Omental fat pad (tissue), 4 donors: ENCODE measurements around the gene MTG1. TPM values are rescaled to one million over a fixed set of nuclear protein-coding genes. Genes with fewer than 3 reads are reported as not detected.

Experiments used
- ATAC-seq: fragments of 150-250 bp; one replicate; pipeline ENCODE4 v1.9.1; 2016; ENCODE audit warnings: mild to moderate bottlenecking, moderate library complexity; ENCODE audit not compliant: low FRiP score
- DNase-seq: peaks from one replicate; pipeline ENCODE4 v3.0.0-alpha.2; 2019; ENCODE audit warnings: low spot score
- total RNA-seq, 4 donors: library from RNA; depleted of rRNA; stranded (reverse); fragments of >200 nt; gene quantifications; one replicate each; pipeline ENCODE4 v1.1.0, GENCODE V29; 2016
- TF ChIP-seq, protein P1 (sequence below), 3 donors: fragments of 450-650 bp; IDR thresholded peaks; one replicate each; pipeline ENCODE4 v1.5.1; 2016 to 2017; ENCODE audit warnings: antibody characterized with exemption in 3 of 3, mild to moderate bottlenecking in 3 of 3, moderate library complexity in 2 of 3

MTG1 gene
- total RNA-seq, 4 donors from 2014 or later, result 14.6 to 30.9 (median 21.3) TPM

GRCh38 chr10:133461841-133462240, 67.9 kb downstream of the MTG1 start:
- DNase-seq, result no peak
- no peak for ATAC-seq
- TF ChIP-seq, protein P1, sequence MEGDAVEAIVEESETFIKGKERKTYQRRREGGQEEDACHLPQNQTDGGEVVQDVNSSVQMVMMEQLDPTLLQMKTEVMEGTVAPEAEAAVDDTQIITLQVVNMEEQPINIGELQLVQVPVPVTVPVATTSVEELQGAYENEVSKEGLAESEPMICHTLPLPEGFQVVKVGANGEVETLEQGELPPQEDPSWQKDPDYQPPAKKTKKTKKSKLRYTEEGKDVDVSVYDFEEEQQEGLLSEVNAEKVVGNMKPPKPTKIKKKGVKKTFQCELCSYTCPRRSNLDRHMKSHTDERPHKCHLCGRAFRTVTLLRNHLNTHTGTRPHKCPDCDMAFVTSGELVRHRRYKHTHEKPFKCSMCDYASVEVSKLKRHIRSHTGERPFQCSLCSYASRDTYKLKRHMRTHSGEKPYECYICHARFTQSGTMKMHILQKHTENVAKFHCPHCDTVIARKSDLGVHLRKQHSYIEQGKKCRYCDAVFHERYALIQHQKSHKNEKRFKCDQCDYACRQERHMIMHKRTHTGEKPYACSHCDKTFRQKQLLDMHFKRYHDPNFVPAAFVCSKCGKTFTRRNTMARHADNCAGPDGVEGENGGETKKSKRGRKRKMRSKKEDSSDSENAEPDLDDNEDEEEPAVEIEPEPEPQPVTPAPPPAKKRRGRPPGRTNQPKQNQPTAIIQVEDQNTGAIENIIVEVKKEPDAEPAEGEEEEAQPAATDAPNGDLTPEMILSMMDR (IDR thresholded peaks at IDR 0.05), result no peak

GRCh38 chr10:133462512-133463305, 68.8 kb downstream of the MTG1 start:
- no peak for DNase-seq
- TF ChIP-seq, protein P1 (IDR thresholded peaks at IDR 0.05), result no peak
- ATAC-seq, result no peak

- ATAC-seq (no peak), DNase-seq (peak; percentile 12)
- TF ChIP-seq, protein P1 (IDR thresholded peaks at IDR 0.05), result no peak
Observed at GRCh38 chr10:133464582-133465031, 70.7 kb downstream of the MTG1 start.

DNA sequence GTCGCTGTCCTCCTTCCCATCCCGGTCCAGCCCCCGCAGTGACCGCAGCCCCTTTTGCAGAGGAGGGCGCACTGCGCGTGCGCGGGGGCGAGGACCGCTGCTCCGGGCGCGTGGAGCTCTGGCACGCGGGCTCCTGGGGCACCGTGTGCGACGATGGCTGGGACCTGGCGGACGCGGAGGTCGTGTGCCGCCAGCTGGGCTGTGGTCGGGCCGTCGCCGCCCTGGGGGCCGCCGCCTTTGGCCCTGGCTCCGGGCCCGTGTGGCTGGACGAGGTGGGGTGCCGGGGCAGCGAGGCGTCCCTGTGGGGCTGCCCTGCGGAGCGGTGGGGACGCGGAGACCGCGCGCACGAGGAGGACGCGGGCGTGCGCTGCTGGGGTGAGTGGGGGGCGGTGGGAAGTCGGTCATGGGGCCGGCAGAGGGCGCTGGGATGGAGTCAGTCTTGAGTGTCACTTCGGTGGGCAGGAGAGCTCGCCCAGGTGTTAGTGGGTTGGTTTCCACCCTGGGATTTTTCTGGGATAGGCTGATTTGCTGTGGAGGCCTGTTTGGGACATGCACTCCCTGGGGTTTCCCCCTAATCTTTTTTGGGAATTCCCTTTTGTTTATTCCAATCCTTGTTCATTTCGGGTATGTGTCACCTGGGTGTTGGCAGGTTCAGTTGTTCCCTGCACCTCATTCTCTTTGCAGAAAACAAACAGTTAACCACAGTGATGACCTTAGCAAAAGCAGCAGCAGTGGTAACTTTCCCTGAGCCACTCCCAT, 71.4 kb downstream of the MTG1 start:
- no peak for DNase-seq
- TF ChIP-seq, protein P1 (IDR thresholded peaks at IDR 0.05), result no peak
- ATAC-seq, result no peak

DNA sequence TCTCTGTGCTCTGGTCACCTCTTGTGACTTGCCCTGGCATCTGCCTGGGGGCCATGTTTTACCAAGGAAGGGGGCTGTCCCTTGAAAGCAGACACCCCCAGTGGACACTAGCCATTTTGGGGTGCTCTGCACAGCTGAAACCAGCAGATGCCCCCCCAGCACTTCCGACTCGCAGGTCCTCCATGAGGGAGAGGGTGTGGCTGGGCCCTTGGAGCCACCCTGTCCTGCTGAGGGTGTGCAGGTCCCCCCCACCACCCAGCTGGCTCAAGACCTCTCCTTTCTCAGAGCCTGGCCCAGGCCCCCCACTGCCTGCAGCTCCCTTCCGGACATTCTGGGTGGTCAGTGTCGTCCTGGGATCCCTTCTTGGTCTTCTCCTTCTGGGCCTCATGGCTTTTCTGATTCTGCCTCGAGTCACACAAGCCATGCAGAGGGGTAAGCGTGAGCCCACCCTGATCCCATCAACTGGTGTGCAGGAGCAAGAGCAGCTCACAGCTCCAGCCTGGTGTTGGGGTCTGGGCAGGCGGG, 72.1 kb downstream of the MTG1 start:
- TF ChIP-seq, protein P1 (IDR thresholded peaks at IDR 0.05), result no peak
- no peak for ATAC-seq
- no peak for DNase-seq

DNA sequence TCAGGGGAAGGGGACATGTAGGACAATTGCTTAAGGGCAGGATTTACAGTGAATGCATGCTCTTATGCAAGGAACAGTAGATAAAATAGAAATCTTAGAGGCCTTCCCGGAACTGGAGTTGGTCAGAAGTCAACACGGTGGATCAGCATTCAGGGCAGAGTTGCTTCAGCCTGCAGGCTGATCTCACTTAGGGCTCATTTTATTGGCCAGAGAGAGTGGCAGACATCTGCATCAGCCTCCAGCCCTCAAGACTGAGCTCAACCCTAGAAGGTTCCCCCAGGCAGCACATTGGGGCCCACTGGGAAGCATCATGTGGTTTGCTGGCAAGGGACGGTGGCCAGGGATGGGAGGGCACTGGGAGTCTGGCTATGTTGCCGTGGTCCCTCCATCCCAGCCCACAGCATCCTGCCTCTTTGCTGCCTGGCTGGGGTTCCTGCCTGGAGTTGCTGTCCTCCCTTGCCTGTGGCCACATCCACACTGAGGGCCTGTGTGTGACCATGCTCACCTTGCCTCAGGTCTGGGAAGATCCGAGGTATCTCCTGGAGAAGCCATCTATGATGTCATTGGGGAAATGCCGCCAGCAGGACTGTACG, 72.8 kb downstream of the MTG1 start:
- TF ChIP-seq, protein P1 (IDR thresholded peaks at IDR 0.05), result no peak
- ATAC-seq (no peak), DNase-seq (no peak)
